HepG2 (cell line): ENCODE data around the gene HSPB6. TPM values are rescaled to one million over a fixed set of nuclear protein-coding genes. Genes with fewer than 3 reads are reported as not detected.

Source experiments
- CBX5 ChIP-seq: sonication (generic); formaldehyde crosslinking; IDR thresholded peaks from 2 replicates; pipeline ENCODE4 v1.4.0; 2020; ENCODE audit warnings: missing genetic modification reagents, borderline replicate concordance
- FOXO1 ChIP-seq: sonication (generic); formaldehyde crosslinking; IDR thresholded peaks from 2 replicates; pipeline ENCODE4 v1.4.0; 2020; ENCODE audit warnings: missing genetic modification reagents
- NFAT5 ChIP-seq: sonication (generic); formaldehyde crosslinking; IDR thresholded peaks from 2 replicates; pipeline ENCODE4 v1.4.0; 2020; ENCODE audit warnings: missing genetic modification reagents
- PAXIP1 ChIP-seq: sonication (generic); formaldehyde crosslinking; conservative IDR thresholded peaks from 2 replicates; pipeline ENCODE4 v1.4.0; 2020; ENCODE audit warnings: mild to moderate bottlenecking, missing genetic modification reagents, moderate library complexity
- SMARCE1 ChIP-seq: fragments of 450-650 bp; IDR thresholded peaks from 2 replicates; pipeline ENCODE4 v1.6.1; 2017; ENCODE audit warnings: borderline replicate concordance
- TP53 ChIP-seq: sonication (generic); formaldehyde crosslinking; conservative IDR thresholded peaks from 2 replicates; pipeline ENCODE4 v1.4.0; 2020; ENCODE audit warnings: missing genetic modification reagents
- ZFX ChIP-seq: sonication (generic); formaldehyde crosslinking; IDR thresholded peaks from 2 replicates; pipeline ENCODE4 v1.4.0; 2020; ENCODE audit warnings: mild to moderate bottlenecking, low read depth, missing genetic modification reagents, moderate library complexity
- polyA plus RNA-seq, 8 experiments: library from polyadenylated mRNA; depleted of rRNA in 3 of 8; stranded (reverse) in 7 of 8; unstranded in 1 of 8; fragments of >200 nt; fragmentation: Illumina TruSeq in 4 of 8; extraction: Trizol in 4 of 8; gene quantifications; 2 replicates each; pipeline versions ENCODE4 v1.2.1 to v1.2.3, GENCODE V29; 2011 to 2016; ENCODE audit warnings: low read depth in 4 of 8, missing spikeins in 1 of 8, mixed read lengths in 1 of 8; ENCODE audit not compliant: insufficient read depth in 1 of 8
- total RNA-seq, 5 experiments: library from RNA; depleted of rRNA; stranded (reverse); fragments of >200 nt; fragmentation: Illumina TruSeq; extraction: Trizol; gene quantifications; 2 replicates each; pipeline ENCODE4 v1.2.3, GENCODE V29; 2016; ENCODE audit warnings: low read depth in 1 of 5
- TF ChIP-seq, protein P1 (sequence below): sonication (generic); formaldehyde crosslinking; IDR thresholded peaks from 2 replicates; pipeline ENCODE4 v1.4.0; 2020; ENCODE audit warnings: missing genetic modification reagents, mild to moderate bottlenecking, borderline replicate concordance
- TF ChIP-seq, protein P2 (sequence below): IDR thresholded peaks from 2 replicates; pipeline ENCODE4 v1.4.0; 2020; ENCODE audit warnings: mild to moderate bottlenecking, missing genetic modification reagents

Gene HSPB6
- total and polyA plus RNA-seq, 2 of the 13 experiments (the other 11 are each of a cell fraction or from before 2014, with no cell fraction given): 0.18 TPM; not detected in 1

- TF ChIP-seq, protein P1, sequence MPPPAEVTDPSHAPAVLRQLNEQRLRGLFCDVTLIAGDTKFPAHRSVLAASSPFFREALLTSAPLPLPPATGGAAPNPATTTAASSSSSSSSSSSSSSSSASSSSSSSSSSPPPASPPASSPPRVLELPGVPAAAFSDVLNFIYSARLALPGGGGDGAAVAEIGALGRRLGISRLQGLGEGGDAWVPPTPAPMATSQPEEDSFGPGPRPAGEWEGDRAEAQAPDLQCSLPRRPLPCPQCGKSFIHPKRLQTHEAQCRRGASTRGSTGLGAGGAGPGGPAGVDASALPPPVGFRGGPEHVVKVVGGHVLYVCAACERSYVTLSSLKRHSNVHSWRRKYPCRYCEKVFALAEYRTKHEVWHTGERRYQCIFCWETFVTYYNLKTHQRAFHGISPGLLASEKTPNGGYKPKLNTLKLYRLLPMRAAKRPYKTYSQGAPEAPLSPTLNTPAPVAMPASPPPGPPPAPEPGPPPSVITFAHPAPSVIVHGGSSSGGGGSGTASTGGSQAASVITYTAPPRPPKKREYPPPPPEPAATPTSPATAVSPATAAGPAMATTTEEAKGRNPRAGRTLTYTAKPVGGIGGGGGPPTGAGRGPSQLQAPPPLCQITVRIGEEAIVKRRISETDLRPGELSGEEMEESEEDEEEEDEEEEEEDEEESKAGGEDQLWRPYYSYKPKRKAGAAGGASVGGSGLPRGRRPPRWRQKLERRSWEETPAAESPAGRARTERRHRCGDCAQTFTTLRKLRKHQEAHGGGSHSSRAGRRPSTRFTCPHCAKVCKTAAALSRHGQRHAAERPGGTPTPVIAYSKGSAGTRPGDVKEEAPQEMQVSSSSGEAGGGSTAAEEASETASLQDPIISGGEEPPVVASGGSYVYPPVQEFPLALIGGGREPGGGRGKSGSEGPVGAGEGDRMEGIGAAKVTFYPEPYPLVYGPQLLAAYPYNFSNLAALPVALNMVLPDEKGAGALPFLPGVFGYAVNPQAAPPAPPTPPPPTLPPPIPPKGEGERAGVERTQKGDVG (CRISPR knock-in tag): peak; percentile 81; the same call in 1 of the 2 replicates
- TF ChIP-seq, protein P2, sequence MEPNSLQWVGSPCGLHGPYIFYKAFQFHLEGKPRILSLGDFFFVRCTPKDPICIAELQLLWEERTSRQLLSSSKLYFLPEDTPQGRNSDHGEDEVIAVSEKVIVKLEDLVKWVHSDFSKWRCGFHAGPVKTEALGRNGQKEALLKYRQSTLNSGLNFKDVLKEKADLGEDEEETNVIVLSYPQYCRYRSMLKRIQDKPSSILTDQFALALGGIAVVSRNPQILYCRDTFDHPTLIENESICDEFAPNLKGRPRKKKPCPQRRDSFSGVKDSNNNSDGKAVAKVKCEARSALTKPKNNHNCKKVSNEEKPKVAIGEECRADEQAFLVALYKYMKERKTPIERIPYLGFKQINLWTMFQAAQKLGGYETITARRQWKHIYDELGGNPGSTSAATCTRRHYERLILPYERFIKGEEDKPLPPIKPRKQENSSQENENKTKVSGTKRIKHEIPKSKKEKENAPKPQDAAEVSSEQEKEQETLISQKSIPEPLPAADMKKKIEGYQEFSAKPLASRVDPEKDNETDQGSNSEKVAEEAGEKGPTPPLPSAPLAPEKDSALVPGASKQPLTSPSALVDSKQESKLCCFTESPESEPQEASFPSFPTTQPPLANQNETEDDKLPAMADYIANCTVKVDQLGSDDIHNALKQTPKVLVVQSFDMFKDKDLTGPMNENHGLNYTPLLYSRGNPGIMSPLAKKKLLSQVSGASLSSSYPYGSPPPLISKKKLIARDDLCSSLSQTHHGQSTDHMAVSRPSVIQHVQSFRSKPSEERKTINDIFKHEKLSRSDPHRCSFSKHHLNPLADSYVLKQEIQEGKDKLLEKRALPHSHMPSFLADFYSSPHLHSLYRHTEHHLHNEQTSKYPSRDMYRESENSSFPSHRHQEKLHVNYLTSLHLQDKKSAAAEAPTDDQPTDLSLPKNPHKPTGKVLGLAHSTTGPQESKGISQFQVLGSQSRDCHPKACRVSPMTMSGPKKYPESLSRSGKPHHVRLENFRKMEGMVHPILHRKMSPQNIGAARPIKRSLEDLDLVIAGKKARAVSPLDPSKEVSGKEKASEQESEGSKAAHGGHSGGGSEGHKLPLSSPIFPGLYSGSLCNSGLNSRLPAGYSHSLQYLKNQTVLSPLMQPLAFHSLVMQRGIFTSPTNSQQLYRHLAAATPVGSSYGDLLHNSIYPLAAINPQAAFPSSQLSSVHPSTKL (CRISPR knock-in tag): peak; percentile 48
- TF ChIP-seq CBX5 (CRISPR knock-in tag) (0 out of 2 replicates have a peak, but pooled peaks have one; percentile 17), FOXO1 (CRISPR knock-in tag) (0 out of 2 replicates have a peak, but pooled peaks have one; percentile 10), PAXIP1 (peak; percentile 66), NFAT5 (CRISPR knock-in tag) (no peak), TP53 (CRISPR knock-in tag) (no peak), SMARCE1 (no peak), ZFX (CRISPR knock-in tag) (peak; percentile 81)
These were observed 10.7 kb upstream of the HSPB6 start (continued) for GRCh38 chr19:35767288-35768081.
